Measurements from ENCODE around the gene FHL3.

Gene FHL3

GRCh38 chr1:38005195-38006007, at the start of gene FHL3:
Gene FHL3 (minus strand): TSS chr1:38005514. CDS start chr1:37999412, 6,102 bp downstream.
- peak; percentile 56 to 74 for DNase-seq

GRCh38 chr1:38053416-38054091, 48.2 kb upstream of the FHL3 start:
- DNase-seq: no peak

- no peak for DNase-seq
Observed at GRCh38 chr1:38052750-38053415, 47.6 kb upstream of the FHL3 start.

DNA sequence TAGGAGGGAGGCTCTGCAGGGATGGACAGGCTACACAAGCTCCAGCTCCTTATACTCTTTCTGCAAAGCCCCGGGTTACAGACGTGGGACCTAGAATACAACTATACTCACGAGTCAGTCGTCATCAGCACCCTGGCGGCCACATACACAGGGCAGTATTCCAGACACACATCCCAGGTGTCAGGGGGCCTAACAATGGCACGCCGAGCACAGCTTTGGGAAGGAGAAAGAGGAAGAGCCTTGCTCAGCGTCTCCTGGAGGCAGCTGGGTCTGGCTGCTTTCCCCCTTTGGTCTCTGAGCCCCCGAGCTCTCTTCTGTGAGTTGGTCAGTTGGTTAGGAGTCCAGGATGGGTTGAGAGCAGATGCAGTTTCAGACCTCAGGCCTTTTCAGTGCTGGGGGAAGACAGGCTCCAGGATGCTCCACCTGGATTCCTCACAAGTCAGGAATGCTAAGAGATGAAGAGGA, 45.8 kb upstream of the FHL3 start:
- no peak for DNase-seq

DNA sequence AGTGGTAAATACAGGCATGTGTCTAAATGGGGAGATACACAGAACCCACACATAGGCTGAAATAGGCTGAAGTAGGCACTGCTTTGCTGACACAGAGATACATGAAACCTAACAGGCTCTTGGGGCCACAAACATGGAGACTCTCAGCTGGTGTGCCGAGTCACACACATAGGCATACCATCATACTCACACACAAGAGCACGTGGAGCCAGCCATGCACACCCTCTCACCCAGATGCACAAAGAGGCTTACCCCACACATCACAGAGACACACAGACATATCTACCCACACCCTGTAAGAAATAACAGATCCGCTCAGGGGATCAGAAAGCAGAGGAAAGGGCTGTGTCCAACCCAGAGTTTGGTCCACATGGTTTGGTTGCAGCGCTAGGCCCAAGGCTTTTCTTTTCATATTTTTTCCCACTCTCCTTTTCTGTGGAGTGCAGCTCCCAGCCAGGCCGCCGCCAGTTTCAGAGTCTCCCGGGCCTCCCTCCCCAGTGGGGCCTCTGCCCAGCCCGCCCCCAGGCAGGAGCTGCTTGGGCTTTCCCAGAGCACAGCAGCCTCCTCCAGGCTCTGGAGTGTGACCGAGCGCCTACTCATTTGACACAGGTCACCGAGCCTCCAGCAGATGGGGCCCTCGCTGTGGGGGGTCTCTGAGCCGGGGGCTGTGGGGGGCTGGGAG, 45.2 kb upstream of the FHL3 start:
- DNase-seq: no peak

GRCh38 chr1:38047603-38048141, 42.4 kb upstream of the FHL3 start:
- no peak for DNase-seq

DNA sequence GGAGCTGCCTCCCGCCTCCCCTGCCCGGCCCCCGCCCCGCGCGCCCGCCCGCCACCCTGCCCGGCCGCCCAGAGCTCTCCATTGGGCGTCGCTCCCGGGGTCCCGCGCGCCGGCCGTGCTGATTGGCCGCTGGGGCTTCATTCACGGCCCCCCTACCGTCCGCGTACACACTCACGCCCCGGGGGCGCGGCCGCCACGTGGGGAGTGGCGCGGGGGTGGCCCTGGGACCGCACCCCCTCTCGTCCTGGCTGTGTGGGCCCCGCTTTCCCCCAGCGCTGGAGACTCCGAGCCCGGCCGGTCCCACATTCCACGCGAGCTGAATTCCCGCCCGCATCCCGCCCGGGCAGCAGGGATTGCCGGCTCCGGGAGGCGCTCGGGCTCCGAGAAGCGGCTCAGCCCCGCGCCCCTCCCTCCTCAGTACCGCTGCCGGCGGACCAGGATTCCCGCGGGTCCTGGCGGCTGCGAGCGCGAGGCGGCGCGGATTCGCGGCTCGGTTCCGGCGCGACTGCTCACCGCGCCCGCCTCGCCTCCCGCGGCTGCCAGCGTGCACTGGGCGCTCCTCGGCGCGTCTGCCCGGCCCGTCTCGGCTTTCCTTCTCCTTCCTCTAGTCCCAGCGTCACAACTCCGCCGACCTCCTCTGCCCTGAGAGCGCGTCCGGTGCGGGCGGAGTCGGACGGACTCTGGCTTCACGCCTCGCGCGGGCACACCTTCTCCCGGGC, 41.7 kb upstream of the FHL3 start:
- peak; percentile 79 to 86 for DNase-seq

GRCh38 chr1:38046333-38046883, 41.1 kb upstream of the FHL3 start, which contains the start of gene POU3F1:
Gene POU3F1 (minus strand): TSS chr1:38046793. CDS start chr1:38046743, 50 bp downstream.
- DNase-seq: no peak

- peak in 1 of 2 donors; percentile 20 for DNase-seq
Observed at GRCh38 chr1:38045401-38046332, 40.4 kb upstream of the FHL3 start.

GRCh38 chr1:38044221-38045215, 39.2 kb upstream of the FHL3 start:
- DNase-seq: no peak

GRCh38 chr1:38043036-38043747, 37.9 kb upstream of the FHL3 start:
- DNase-seq: no peak

DNA sequence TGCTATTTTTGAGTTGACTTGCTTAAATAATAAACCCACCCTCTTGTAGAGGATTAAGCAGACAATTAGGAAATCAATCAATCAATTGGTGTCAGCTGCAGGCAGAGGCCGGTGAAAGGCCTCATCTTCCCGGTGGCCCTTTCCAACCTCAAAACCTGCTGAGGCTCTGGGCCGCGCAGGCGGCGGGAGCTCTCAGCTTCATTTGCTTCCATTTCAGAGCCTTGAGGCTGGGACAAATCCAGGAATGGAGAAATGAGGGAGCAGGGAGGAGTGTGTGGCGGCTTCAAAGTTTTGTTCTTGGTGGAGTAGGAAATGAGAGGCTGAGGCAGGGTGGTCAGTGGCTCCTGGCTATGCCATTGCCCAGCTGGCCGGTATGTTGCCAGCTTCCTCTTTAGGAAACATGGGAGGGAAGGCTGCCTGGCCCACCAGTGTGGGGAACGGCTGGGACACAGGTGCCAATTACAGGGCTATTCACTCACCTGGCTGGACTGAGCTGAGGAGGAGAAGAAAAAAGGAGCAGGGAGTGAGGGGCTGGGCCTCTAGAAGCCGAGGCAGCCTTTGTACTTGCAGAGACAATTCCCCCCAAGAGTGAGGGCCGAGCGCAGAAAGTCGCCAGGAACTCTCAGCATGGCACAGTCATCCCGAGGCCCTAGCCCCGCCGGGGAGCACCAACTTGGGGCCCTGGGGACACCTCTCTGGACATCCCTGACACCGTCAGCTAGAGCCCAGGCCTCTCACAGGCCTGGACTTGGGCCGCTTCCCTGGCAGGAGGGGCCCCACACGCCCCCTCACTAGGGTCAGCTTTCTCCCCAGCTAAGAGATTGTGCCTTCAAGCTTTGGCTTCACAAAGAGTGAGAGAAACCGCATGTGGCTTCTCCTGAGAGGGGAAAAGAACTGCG, 36.9 kb upstream of the FHL3 start:
- DNase-seq: no peak

DNA sequence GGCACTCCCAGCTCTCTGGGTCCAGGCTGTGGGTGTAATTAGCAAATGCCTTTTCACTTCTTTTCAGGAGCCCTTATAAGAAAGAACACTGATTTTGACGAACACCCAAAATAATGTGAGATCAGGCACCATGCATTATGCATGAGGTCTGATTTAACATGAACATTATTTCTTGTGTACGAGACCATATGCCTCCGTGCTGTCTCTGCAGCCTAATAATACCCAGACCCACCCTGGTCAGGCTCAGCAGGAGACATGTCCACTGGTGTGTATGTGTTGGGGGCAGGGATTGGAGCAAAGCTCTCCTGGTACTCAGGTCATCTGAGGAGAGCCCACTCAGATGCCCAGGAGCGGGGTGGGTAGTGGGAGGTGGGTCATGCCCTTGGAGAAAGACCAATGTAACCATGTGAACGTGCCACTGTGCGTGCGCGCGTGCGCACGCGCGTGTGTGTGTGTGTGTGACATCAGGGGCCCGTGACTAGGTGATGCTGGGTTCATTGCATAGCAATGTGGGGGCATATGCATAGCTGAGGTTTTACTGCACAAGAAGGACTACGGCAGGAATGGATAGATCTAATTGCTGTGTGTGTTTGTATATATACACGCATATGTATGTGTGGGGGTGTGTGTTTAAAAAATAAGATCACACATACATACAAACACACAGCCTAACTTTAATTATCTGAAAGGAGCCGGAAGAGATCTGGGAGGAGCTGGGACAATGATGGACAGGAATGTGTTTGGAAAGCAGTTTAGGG, 34.2 kb upstream of the FHL3 start:
- no peak for DNase-seq

DNA sequence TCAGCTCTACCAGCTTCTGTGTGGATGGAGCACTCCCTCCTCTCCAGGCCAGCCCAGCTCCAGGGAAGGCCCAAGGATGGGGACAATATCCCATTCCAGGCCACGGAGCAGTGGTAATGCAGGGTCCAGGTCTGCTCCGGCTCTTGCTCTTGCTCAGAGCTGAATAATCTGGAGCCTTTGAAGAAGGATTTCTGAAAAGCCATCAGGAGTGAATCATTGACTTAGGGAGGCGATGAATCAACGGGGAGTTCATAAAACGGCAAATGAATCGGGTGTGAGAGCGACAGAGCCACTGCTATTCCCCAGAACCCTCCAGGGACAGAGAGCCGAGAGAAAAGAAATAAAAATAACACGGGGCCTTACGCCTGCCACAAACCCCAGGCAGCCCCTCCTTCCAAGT, 33.5 kb upstream of the FHL3 start:
- no peak for DNase-seq

DNA sequence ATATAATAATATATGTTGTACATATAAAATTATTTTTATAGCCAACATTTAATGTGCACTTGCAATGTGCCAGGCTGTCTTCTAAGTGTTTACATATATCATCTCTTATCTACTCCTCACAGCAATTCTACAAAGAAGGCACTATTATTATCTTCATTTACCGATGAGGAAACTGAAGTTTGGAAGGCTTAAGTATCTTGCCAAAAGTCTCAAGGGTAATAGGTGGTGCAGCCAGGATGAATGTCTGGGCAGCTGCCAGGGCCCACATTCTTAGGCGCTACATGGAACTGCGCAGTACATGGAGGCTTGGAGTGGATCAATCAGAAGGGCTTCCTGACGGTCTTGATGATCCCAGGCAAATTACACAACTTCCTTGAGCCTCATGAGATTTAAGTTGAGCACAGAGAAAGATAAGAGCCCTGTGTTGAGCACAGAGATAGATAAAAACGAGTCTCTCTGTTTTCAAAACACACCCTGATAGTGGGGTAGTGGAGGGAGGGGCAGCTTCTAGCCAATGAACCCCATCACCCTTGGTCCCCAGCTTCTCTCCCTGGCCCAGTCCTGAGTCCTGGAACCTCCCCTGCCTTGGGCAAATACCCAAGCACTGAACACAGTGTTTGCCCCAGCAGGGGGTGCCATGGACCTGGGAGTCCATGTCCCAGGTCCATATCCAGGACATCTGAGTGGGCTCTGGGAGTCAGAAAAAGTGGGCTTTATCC, 32.1 kb upstream of the FHL3 start:
- peak in 1 of 2 donors; percentile 25 for DNase-seq

DNA sequence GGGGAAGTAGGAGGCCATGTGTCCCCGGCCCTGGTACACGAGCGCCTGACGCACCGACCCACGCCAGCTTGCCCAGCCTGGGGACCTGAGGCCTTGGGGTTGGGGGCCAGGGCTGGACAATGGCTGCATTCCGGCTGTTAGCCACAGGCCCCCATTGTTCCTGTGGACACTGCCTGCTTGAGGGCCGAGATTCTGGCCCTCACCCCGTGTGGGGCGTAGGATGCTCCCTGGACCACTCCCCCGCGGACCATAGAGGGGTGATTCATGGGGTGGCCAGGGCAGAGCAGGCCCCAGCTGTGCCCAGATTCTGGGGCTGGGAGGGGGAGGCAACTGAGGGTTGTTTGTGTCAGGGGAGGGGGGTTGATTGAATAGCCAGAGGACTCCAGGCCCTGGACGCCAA, 29.6 kb upstream of the FHL3 start:
- DNase-seq: no peak

Measured in stimulated activated CD4-positive, alpha-beta T cell treated with anti-CD3 and anti-CD28 coated beads, Interleukin-2, amount 100 ng/mL, for 24 hours (primary cell).